ENCODE results near the gene MOB3B.

Gene MOB3B

DNA sequence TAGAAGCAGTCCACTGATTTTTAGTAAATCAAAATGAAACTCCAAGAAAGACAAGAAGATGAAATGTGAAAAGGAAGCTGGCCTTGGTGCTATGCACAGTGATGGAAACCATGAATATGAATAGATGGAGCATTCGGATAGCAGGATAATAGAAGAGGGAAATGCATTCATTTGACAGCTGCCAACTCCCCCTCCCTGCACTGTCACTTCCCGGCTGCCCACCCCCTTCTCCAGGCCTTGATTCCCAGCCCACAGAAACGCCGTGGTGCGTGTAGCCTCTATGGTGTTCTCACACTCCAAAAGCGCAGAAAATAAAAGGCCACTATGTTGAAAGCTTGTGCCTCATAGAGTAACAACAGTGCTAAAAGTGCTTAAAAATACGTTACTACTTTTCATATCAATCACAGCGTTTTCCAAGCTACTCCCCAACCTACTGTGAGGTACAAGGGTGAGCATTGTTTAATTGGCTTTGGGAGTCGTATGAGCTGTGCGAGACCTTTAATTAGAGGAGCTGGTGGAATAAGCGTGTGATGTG lies 31.7 kb downstream of the MOB3B start:
- TF ChIP-seq, protein P1, sequence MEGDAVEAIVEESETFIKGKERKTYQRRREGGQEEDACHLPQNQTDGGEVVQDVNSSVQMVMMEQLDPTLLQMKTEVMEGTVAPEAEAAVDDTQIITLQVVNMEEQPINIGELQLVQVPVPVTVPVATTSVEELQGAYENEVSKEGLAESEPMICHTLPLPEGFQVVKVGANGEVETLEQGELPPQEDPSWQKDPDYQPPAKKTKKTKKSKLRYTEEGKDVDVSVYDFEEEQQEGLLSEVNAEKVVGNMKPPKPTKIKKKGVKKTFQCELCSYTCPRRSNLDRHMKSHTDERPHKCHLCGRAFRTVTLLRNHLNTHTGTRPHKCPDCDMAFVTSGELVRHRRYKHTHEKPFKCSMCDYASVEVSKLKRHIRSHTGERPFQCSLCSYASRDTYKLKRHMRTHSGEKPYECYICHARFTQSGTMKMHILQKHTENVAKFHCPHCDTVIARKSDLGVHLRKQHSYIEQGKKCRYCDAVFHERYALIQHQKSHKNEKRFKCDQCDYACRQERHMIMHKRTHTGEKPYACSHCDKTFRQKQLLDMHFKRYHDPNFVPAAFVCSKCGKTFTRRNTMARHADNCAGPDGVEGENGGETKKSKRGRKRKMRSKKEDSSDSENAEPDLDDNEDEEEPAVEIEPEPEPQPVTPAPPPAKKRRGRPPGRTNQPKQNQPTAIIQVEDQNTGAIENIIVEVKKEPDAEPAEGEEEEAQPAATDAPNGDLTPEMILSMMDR (IDR thresholded peaks at IDR 0.05; ENCODE audit: low read depth, low read length): no peak
- no peak for DNase-seq (ENCODE audit: low read depth in 2 of 2)
- H3K4me3 ChIP-seq (replicated peaks in 1 of 2; ENCODE audit: low read depth in 2 of 2, low read length in 2 of 2): no peak overlapping the region

DNA sequence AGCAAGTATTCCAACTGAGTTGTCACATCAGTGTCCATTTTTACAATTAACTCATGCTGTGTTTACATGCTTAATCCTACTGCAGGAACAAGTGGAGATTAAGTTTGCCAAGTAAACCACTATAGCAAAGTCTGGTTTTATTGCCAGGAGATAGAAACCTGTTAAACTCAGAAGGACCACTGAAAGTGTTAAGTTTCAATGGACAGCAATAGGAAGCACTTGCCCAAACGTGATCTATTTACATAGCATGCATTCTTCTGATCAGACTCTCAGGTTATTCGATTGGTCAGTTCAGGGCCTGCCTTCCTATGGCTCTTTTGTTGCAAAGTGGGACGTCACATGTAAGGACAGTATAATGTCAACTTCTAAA lies 33.5 kb downstream of the MOB3B start:
- no peak for DNase-seq (ENCODE audit: low read depth in 2 of 2)
- H3K4me3 ChIP-seq (replicated peaks in 1 of 2; ENCODE audit: low read depth in 2 of 2, low read length in 2 of 2): no peak overlapping the region
- TF ChIP-seq, protein P1 (IDR thresholded peaks at IDR 0.05; ENCODE audit: low read depth, low read length): no peak

DNA sequence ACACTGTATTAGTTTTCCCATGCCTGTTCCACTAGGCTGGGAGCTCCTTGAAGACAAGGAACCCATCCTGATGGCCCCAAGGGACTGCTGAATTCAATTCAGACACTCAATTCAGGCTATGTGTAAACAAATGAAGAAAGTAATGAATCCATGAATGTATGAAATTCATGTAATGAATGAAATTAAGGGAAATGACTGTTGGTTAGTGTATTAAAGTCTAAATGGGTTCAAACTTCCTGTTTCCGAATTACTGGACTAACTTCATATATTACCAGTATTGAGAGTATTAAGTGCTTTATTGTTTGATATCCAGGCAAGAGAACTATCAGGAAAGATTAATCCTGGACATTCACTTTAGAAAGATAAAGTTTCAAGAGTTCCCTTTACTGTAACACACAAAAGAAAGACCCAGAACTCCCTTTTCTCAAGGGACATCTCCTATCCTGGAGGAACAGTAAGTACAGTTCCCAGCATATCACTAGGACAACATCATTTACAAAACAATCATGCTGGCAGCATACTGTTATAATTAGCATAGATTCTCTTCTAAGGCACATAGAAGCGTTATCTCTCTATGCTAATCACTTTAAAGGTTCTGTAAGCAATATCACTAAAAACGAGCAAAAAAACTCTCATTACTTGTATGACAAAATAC lies 34.0 kb downstream of the MOB3B start:
- no peak overlapping the region for H3K4me3 ChIP-seq (replicated peaks in 1 of 2; ENCODE audit: low read depth in 2 of 2, low read length in 2 of 2)
- DNase-seq (ENCODE audit: low read depth in 2 of 2): no peak
- TF ChIP-seq, protein P1 (IDR thresholded peaks at IDR 0.05; ENCODE audit: low read depth, low read length): no peak

DNA sequence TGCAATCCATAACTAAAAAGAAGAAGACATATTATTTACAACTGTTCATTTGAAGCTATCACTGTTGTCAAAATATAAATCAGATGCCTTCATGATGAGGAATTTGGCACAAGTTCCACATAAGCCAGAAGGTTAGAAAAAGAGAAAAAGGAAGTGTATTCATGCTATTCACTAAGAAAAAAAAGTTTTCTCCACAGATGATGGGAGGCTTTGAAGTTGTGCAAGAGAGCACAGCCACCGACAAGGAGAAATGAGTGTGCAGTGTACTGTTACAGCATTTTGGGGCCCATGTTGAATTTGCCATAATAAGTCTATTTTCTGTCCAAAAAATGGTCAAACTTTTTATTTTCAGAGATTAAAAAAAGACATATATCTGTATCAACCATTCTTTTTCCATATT lies 38.5 kb downstream of the MOB3B start:
- TF ChIP-seq, protein P1 (IDR thresholded peaks at IDR 0.05; ENCODE audit: low read depth, low read length): no peak
- peak; percentile 5 to 57 for DNase-seq (ENCODE audit: low read depth in 2 of 2)
- H3K4me3 ChIP-seq (replicated peaks in 1 of 2; ENCODE audit: low read depth in 2 of 2, low read length in 2 of 2): no peak overlapping the region

DNA sequence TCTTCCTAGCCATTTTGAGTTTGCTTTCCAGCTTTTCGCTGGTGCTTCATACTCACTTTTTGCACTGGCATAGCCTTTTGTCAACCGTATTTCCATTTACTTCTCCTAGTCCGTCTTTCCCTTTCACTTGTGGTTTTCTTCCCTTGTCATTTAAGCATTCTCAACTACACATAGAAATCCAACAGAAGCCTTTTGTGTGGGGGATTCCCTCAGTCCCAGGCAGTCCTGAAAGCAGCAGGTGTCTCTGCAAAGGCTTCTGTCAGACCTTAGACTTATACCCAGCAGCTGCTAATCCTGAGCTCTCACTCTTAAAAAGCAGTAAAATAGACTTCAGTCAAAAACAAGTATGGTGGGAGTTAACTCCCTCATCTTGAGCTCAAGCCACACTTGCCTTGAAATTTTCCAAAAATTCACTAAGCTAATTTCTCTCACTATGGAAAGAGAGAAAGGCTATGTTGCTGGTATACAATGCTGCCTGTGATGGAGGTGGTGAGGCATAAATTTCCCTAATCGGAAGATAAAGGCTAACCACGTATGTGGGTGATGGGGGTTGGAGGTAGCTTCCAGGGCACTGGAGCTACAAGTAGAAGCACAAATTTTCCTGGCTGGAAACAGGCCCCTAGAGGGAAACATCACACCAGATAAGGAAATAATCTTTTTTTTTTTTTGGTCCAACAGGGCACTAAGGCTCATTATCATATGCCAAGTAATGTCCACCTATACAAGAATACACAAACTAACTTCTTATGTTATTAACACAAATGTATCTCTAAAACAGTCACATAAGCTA lies 40.3 kb downstream of the MOB3B start:
- no peak for DNase-seq (ENCODE audit: low read depth in 2 of 2)
- no peak overlapping the region for H3K4me3 ChIP-seq (replicated peaks in 1 of 2; ENCODE audit: low read depth in 2 of 2, low read length in 2 of 2)
- TF ChIP-seq, protein P1 (IDR thresholded peaks at IDR 0.05; ENCODE audit: low read depth, low read length): no peak

DNA sequence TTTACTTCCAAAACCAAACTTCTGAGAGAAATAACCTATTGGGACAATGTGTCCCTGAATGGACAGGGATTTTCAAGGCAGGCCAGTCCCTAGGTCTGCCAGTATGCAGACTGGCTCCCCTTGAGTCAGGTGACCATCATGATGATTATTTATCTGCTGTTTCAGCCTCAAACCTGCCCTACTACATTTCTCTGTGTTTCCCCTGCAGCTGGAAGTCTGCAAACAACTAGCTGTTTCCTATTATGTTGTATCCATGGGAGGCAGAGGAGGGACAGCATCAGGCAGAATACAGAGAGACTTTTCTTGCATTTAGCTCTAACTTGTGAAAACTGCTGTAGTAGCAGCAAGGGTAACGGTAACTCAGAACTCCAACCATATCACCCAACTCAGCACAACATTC lies 41.7 kb downstream of the MOB3B start:
- DNase-seq (ENCODE audit: low read depth in 2 of 2): no peak
- TF ChIP-seq, protein P1 (IDR thresholded peaks at IDR 0.05; ENCODE audit: low read depth, low read length): no peak
- no peak overlapping the region for H3K4me3 ChIP-seq (replicated peaks in 1 of 2; ENCODE audit: low read depth in 2 of 2, low read length in 2 of 2)

Data from cardiac fibroblast (primary cell).